ENCODE results near the gene BCAS4.

The BCAS4 gene

GRCh38 chr20:50924261-50924920 lies 129.5 kb downstream of the BCAS4 start:
- TF ChIP-seq EZH2 (IDR thresholded peaks at IDR 0.05; ENCODE audit: borderline replicate concordance, low read depth, low read length, severe bottlenecking) (no peak), CTCF (IDR thresholded peaks at IDR 0.05; ENCODE audit: borderline replicate concordance, extremely low read depth, low read length, poor library complexity, severe bottlenecking) (no peak)
- Histone ChIP-seq H3K36me3 (ENCODE audit: insufficient read depth, low read length) (peaks cover 89% of the 10 kb centered on the region), H3K27me3 (ENCODE audit: insufficient read depth, low read length, poor library complexity) (no peaks in the 10 kb centered on the region), H3K4me3 (ENCODE audit: low read depth in 1 of 2, low read length in 2 of 2) (no peak overlapping the region), H3K4me1 (ENCODE audit: insufficient read depth, low read length) (peaks cover 46% of the 10 kb centered on the region), H3K9ac (ENCODE audit: low read depth, low read length) (no peak overlapping the region), H4K20me1 (ENCODE audit: insufficient read depth, low read length) (peaks cover 97% of the 10 kb centered on the region), H3K4me2 (ENCODE audit: insufficient read depth, low read length) (peak overlapping the region; percentile 72; the same call in 1 of the 2 replicates), H3K79me2 (ENCODE audit: insufficient read depth, low read length) (peaks cover 100% of the 10 kb centered on the region), H2AFZ (ENCODE audit: low read depth, low read length) (no peak overlapping the region), H3K9me3 (ENCODE audit: insufficient read depth, low read length, severe bottlenecking) (no peaks in the 10 kb centered on the region), H3K27ac (ENCODE audit: low read length) (no peak overlapping the region)
- DNase-seq, result no peak
- no peak for ATAC-seq (ENCODE audit: insufficient read depth, low read depth)

- H3K9ac ChIP-seq (ENCODE audit: low read depth, low read length), result no peak overlapping the region
- peaks cover 83% of the 10 kb centered on the region for H4K20me1 ChIP-seq (ENCODE audit: insufficient read depth, low read length)
- DNase-seq, result no peak
- peaks cover 50% of the 10 kb centered on the region for H3K4me1 ChIP-seq (ENCODE audit: insufficient read depth, low read length)
- H3K9me3 ChIP-seq (ENCODE audit: insufficient read depth, low read length, severe bottlenecking), result no peaks in the 10 kb centered on the region
- H2AFZ ChIP-seq (ENCODE audit: low read depth, low read length), result no peak overlapping the region
- H3K27me3 ChIP-seq (ENCODE audit: insufficient read depth, low read length, poor library complexity), result no peaks in the 10 kb centered on the region
- no peak overlapping the region; a peak in 1 of 4 replicates for H3K4me3 ChIP-seq (ENCODE audit: low read depth in 1 of 2, low read length in 2 of 2)
- peaks cover 94% of the 10 kb centered on the region for H3K79me2 ChIP-seq (ENCODE audit: insufficient read depth, low read length)
- H3K36me3 ChIP-seq (ENCODE audit: insufficient read depth, low read length), result peaks cover 76% of the 10 kb centered on the region
- no peak for ATAC-seq (ENCODE audit: insufficient read depth, low read depth)
- peak overlapping the region; percentile 72; the same call in 1 of the 2 replicates for H3K4me2 ChIP-seq (ENCODE audit: insufficient read depth, low read length)
- no peak overlapping the region for H3K27ac ChIP-seq (ENCODE audit: low read length)
- TF ChIP-seq CTCF (IDR thresholded peaks at IDR 0.05; ENCODE audit: borderline replicate concordance, extremely low read depth, low read length, poor library complexity, severe bottlenecking), result no peak
- no peak for TF ChIP-seq EZH2 (IDR thresholded peaks at IDR 0.05; ENCODE audit: borderline replicate concordance, low read depth, low read length, severe bottlenecking)
Observed at GRCh38 chr20:50926530-50926929, 131.7 kb downstream of the BCAS4 start.

Measured in DND-41 (cell line).